Naive thymus-derived CD8-positive, alpha-beta T cell (primary cell): ENCODE results near the gene SLC16A12. TPM values are rescaled to one million over a fixed set of nuclear protein-coding genes. Genes with fewer than 3 reads are reported as not detected.

Experiments used
- ATAC-seq, 2 donors: fragments of 150-1000 bp; cut with Tn5 transposase in 1 of 2; sonication (Bioruptor Pico), chemical (Tn5 transposase) in 1 of 2; 1 replicate in 1 of 2; 2 replicates in 1 of 2; pipeline ENCODE4 v1.10.0; 2021; ENCODE audit warnings: mild to moderate bottlenecking in 2 of 2, moderate library complexity in 2 of 2
- POLR2A ChIA-PET: fragments of 350-600 bp; sonication (Branson Sonifier 250); formaldehyde crosslinking; loops from one replicate; lab custom pipeline; 2021; ENCODE audit warnings: antibody characterized with exemption; lab: Charles Lee
- DNase-seq, 10 donors: peaks; one replicate each; pipeline versions ENCODE4 v3.0.0 to v3.0.0-alpha.2; 2020 to 2022
- H3K27ac Mint-ChIP-seq, 10 donors: one replicate each; pipeline ENCODE4 v1.8.0; 2020 to 2022; ENCODE audit warnings: mild to moderate bottlenecking in 10 of 10, mixed read lengths in 10 of 10, moderate library complexity in 4 of 10, inconsistent platforms in 1 of 10
- H3K27me3 Mint-ChIP-seq, 5 donors: one replicate each; pipeline ENCODE4 v1.8.0; 2021 to 2022; ENCODE audit warnings: mixed read lengths in 5 of 5
- H3K36me3 Mint-ChIP-seq, 3 donors: one replicate each; pipeline ENCODE4 v1.8.0; 2020 to 2022; ENCODE audit warnings: mixed read lengths in 3 of 3, mild to moderate bottlenecking in 2 of 3, inconsistent platforms in 1 of 3
- H3K4me1 Mint-ChIP-seq, 4 donors: one replicate each; pipeline ENCODE4 v1.8.0; 2021 to 2022; ENCODE audit warnings: mixed read lengths in 4 of 4
- H3K4me3 Mint-ChIP-seq, 10 donors: one replicate each; pipeline ENCODE4 v1.8.0; 2020 to 2022; ENCODE audit warnings: mild to moderate bottlenecking in 10 of 10, mixed read lengths in 10 of 10, moderate library complexity in 6 of 10, inconsistent platforms in 1 of 10
- H3K9me3 Mint-ChIP-seq, 9 donors: one replicate each; pipeline ENCODE4 v1.8.0; 2020 to 2022; ENCODE audit warnings: mixed read lengths in 9 of 9, mild to moderate bottlenecking in 3 of 9, inconsistent platforms in 1 of 9, moderate library complexity in 1 of 9
- polyA plus RNA-seq, 3 donors: library from polyadenylated mRNA; unstranded; fragments of 300-500 nt; fragmentation: Illumina TruSeq; gene quantifications; one replicate each; pipeline ENCODE4 v1.2.3, GENCODE V29; 2021
- total RNA-seq, 8 experiments: library from RNA in 2 of 8; stranded (reverse) in 2 of 8; gene quantifications; one replicate each; pipeline ENCODE4 v1.2.3 and lab custom pipeline; 2021 to 2026

The SLC16A12 gene
- total and polyA plus RNA-seq, 5 experiments from 2014 or later = not detected

DNA sequence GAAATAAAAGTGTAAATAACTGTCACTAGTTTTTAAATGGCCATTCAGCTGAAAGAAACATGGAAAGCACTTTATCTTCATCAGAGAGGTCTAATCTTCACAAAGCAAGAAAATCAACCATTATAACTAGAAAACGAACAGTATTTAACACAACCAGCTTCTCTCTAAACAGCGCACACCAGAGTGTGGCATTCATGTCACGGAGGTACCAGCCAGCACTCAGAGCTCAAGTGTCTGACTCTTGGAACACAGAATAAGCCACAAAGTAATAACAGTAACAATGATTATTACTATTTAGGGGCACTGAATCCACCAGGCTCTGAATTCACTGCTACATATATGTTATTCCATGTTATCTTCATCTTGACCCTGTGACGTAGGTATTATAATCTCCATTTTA, 60.9 kb downstream of the SLC16A12 start:
- peaks cover under 1 to 18% (median 3%) of the 10 kb centered on the region in 5 donors for H3K27me3 Mint-ChIP-seq
- peaks cover 0 to 9% (median under 1%) of the 10 kb centered on the region in 4 donors for H3K4me1 Mint-ChIP-seq
- no peak for DNase-seq
- no peaks in the 10 kb centered on the region for H3K36me3 Mint-ChIP-seq
- H3K4me3 Mint-ChIP-seq = no peak overlapping the region
- no peaks in the 10 kb centered on the region for H3K9me3 Mint-ChIP-seq
- no peak for ATAC-seq
- H3K27ac Mint-ChIP-seq = no peak overlapping the region
- POLR2A ChIA-PET = no interaction called here

DNA sequence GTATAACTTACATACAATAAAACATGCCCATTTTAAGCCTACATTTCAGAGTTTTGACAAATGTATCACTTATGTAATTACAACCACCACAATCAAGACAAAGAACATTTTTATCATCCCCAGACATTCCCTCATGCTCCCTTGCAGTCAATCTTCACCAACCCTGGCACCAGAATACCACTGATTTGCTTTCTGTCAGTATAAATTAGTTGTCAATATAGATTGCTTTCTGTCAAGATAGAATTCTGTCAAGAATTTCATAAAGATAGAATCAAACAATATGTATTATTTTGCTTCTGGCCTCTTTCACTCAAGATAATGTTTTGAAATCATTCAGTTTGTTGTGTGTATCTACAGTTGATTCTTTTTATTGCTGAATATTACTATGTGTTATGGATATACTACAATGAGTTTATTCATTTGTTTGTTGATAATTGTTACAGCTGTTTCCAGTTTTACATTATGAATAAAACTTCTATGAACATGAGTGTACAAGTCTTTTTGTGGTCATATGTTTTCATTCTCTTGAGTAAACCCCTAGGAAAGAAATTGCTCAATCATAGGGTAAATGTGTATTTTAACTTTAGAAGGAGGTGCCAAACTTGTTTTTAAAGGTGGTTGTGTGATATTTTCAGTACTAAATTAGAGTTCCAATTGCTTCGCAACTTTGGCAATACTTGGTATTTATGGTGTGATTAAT, 64.1 kb downstream of the SLC16A12 start:
- no peak for ATAC-seq
- Mint-ChIP-seq H3K27me3 (peaks cover 0 to 11% (median 6%) of the 10 kb centered on the region in 5 donors), H3K36me3 (no peaks in the 10 kb centered on the region), H3K9me3 (no peaks in the 10 kb centered on the region), H3K27ac (no peak overlapping the region), H3K4me3 (no peak overlapping the region), H3K4me1 (no peaks in the 10 kb centered on the region)
- POLR2A ChIA-PET = no interaction called here
- DNase-seq = no peak

DNA sequence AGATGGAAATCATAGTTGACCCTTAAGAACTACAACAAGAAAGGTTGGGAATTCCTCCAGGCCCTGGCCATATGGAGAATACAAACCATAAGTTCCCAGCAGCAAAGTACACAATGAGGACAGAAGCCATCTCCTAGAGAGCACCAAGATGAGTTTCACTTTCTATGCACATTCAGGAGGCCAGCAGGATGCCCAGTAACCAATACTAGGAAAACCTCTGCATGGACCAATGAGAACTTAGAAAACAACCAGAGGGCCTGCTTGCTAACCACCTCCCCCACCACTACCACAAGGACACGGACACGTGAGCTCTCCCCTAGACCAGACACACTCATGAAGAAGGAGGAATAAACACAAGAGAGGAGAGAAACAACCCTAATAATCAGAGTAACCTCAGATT, 64.8 kb downstream of the SLC16A12 start:
- Mint-ChIP-seq H3K4me3 (no peak overlapping the region), H3K36me3 (no peaks in the 10 kb centered on the region), H3K27me3 (peaks cover 0 to 11% (median 6%) of the 10 kb centered on the region in 5 donors), H3K27ac (no peak overlapping the region), H3K9me3 (no peaks in the 10 kb centered on the region), H3K4me1 (no peaks in the 10 kb centered on the region)
- ATAC-seq (no peak), DNase-seq (no peak)
- POLR2A ChIA-PET = no interaction called here

DNA sequence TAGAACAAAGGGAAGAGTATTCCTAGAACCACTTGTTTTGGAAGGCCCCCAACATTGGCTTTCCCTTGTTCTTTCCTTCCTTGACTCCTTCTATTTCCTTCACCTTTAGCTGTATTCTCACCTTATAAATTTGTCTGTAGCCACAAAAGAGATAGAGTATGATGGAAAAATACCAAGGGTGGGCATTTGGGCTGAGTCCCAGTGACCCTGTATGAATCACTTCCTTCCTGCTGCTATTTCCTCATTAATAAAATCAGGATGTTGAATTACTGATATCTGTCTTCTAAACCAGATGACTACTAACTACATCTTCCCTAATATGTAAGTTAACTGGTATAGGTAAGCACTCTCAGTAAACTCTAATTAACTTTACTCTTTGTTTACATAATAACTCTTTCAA, 65.9 kb downstream of the SLC16A12 start:
- POLR2A ChIA-PET = no interaction called here
- H3K4me3 Mint-ChIP-seq = no peak overlapping the region

DNA sequence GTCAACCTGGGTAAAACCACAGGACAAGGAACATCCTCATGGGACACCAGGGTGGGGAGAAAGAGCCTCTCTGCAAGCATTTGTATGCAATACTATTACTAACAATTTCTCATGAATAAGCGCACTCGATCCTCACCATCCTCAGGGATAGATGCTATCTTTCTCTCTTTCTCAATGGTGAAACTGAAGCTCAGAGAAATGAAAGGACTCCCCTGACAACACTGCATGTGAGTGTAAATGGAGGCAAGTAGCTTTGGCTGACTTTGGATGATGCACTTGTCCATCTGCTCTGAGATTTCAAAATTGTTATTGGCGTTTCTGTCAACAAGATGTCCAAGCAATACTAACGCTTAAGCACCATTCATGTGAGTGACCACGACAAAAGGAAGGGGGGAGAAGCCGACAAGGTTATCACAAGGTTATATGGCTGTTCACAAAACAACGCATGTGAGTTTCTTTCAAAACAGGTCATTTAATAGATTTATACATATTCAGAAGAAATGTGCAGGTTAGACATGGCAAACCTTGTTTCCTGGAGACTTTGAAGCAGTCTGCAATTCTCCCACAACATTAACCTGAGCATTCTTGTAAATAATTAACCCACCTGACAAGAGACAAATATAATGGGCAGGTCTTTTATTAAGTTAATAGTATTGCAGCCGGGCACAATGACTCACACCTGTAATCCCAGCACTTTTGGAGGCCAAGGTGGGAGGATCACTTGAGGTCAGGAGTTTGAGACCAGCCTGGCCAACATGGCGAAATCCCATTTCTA, 67.0 kb downstream of the SLC16A12 start:
- ATAC-seq (no peak), DNase-seq (no peak)
- peaks cover 0 to 9% (median 3%) of the 10 kb centered on the region in 5 donors for H3K27me3 Mint-ChIP-seq
- H3K4me3 Mint-ChIP-seq = no peak overlapping the region
- no peaks in the 10 kb centered on the region for H3K4me1 Mint-ChIP-seq
- POLR2A ChIA-PET = no interaction called here
- H3K27ac Mint-ChIP-seq = no peak overlapping the region
- no peaks in the 10 kb centered on the region for H3K9me3 Mint-ChIP-seq
- H3K36me3 Mint-ChIP-seq = no peaks in the 10 kb centered on the region

More for the DNA sequence above, 65.9 kb downstream of the SLC16A12 start:
- H3K36me3 Mint-ChIP-seq = no peaks in the 10 kb centered on the region
- H3K4me1 Mint-ChIP-seq = no peaks in the 10 kb centered on the region
- H3K27ac Mint-ChIP-seq = no peak overlapping the region
- no peaks in the 10 kb centered on the region for H3K9me3 Mint-ChIP-seq
- DNase-seq (no peak), ATAC-seq (no peak)
- peaks cover 0 to 11% (median 6%) of the 10 kb centered on the region in 5 donors for H3K27me3 Mint-ChIP-seq

DNA sequence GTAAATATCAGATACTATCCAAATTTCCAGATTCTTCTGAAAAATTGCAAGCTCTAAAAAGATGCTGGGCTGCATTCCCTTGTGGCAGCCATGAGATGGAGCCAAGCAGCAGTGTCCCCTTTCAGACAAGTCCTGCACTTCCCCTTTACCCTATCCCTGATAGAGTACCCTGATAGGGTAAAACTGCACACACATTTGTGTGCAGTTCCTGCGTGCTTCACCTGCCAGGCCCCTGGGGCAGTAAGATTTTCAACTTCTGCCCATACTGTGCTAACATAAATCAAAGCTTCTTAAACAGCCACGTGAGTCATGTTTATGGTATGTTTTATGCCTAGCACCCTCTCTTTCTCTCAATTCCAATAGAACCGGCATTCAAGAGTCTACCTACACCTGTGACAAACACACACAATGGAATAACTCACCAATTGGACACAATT, 68.8 kb downstream of the SLC16A12 start:
- H3K27me3 Mint-ChIP-seq = peaks cover 0 to 11% (median 5%) of the 10 kb centered on the region in 5 donors
- ATAC-seq (peak in 1 of 2 donors; percentile 33), DNase-seq (no peak)
- H3K27ac Mint-ChIP-seq = no peak overlapping the region
- no peaks in the 10 kb centered on the region for H3K9me3 Mint-ChIP-seq
- no peaks in the 10 kb centered on the region for H3K36me3 Mint-ChIP-seq
- POLR2A ChIA-PET = no interaction called here
- H3K4me3 Mint-ChIP-seq = no peak overlapping the region
- no peaks in the 10 kb centered on the region for H3K4me1 Mint-ChIP-seq

DNA sequence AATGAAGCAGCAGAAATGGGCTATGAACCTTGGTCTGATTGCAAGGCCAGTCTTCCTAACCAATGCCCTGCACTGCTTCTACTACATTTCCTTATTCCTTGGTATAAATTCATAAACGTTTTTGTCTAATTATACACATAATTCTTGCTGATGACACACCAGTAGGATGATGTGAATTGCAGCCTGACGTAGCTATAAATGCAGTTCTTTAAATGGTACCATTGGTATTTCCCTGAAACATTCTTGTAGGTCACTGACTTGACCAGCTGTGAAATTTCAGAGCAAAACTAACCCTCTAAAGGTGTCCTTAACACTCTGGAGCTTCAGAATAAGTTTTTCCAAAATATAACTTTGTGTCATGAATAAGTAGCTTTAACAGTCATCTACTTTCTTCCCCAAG, 70.2 kb downstream of the SLC16A12 start:
- Mint-ChIP-seq H3K27ac (no peak overlapping the region), H3K4me1 (no peaks in the 10 kb centered on the region)

DNA sequence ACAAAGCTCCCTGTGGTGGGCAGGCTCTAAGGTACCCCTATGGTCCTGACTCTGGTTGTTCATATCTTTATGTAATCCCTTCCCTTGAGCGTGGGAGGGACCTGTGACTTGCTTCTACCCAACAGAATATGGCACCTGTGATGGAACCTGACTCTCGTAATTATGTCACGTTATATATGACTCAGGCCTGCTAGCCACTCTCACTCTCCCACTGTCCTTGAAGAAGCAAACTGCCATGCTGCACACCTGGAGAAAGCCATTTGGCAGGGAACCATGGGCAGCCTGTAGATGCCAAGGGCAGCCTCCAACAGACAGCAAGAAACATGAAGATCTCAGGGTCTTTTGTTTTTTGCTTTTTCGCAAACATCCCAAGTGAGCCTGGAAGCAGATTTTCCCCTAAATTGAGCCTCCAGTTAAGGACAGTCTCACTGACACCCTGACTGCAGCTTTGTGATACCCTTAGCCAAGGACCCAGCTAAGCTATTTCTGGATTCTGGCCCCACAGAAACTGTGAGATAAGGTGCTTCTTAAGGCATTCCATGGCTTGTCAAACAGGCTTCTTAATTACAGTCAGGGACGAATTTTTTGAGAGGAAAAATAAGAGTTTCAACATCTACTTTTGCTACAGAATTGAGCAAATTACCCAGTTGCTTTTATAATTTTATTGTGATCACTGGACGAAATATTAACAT, 71.4 kb downstream of the SLC16A12 start:
- Mint-ChIP-seq H3K27me3 (peaks cover 6 to 19% (median 12%) of the 10 kb centered on the region in 5 donors), H3K4me1 (no peaks in the 10 kb centered on the region), H3K9me3 (no peaks in the 10 kb centered on the region), H3K27ac (no peak overlapping the region), H3K4me3 (no peak overlapping the region), H3K36me3 (no peaks in the 10 kb centered on the region)
- POLR2A ChIA-PET = no interaction called here
- no peak for ATAC-seq
- DNase-seq = no peak

More for the DNA sequence above, 70.2 kb downstream of the SLC16A12 start:
- POLR2A ChIA-PET = no interaction called here
- Mint-ChIP-seq H3K36me3 (no peaks in the 10 kb centered on the region), H3K4me3 (no peak overlapping the region), H3K27me3 (peaks cover 3 to 18% (median 5%) of the 10 kb centered on the region in 5 donors), H3K9me3 (no peaks in the 10 kb centered on the region)
- DNase-seq (no peak), ATAC-seq (no peak)

DNA sequence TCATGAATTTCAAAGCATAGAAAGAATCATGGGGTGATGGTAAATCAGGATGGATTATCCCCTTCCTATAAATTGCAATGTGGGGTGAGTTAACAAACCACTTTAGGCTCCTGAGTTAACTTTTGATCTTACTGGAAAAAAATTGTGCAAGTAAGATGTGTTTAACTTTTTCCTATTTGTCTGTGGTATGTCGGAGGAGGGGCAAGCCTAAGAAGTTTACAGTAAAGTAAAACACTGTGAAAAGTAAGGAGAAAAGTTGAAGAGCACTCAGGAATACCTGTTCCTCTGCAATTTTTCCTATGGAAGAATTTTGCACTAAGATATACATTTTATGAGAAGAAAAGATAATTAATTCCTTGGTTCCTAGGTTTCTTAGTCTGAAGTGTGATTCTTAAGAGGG, 76.6 kb downstream of the SLC16A12 start:
- DNase-seq (no peak), ATAC-seq (no peak)
- no peak overlapping the region for H3K27ac Mint-ChIP-seq
- H3K4me1 Mint-ChIP-seq = peaks cover 0 to 2% (median 0%) of the 10 kb centered on the region in 4 donors
- H3K36me3 Mint-ChIP-seq = no peaks in the 10 kb centered on the region
- H3K4me3 Mint-ChIP-seq = no peak overlapping the region
- H3K9me3 Mint-ChIP-seq = no peaks in the 10 kb centered on the region
- POLR2A ChIA-PET = no interaction called here
- peaks cover 10 to 20% (median 16%) of the 10 kb centered on the region in 5 donors for H3K27me3 Mint-ChIP-seq

DNA sequence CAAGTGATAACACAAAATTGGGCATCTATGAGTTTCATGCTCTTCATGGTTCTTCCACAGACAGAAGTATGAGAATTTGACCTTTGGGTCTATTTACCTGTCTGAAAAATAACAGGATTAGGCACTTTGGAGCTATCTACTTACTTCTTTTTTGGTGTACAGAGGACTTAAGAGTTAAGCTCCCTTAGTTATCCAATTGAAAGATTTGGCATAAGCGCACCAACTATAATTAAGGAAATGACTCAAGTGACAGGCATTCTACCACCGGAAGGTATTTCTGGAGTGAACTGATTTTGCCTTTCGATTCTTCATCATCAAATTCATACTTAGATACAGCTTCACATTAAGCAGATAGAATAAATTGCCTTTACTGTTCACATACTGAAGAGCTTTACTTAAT, 77.1 kb downstream of the SLC16A12 start:
- Mint-ChIP-seq H3K36me3 (no peaks in the 10 kb centered on the region), H3K4me3 (no peak overlapping the region), H3K4me1 (peaks cover 0 to 2% (median 0%) of the 10 kb centered on the region in 4 donors), H3K9me3 (no peaks in the 10 kb centered on the region), H3K27ac (no peak overlapping the region), H3K27me3 (peaks cover 10 to 22% (median 16%) of the 10 kb centered on the region in 5 donors)
- POLR2A ChIA-PET = no interaction called here
- DNase-seq (no peak), ATAC-seq (no peak)

DNA sequence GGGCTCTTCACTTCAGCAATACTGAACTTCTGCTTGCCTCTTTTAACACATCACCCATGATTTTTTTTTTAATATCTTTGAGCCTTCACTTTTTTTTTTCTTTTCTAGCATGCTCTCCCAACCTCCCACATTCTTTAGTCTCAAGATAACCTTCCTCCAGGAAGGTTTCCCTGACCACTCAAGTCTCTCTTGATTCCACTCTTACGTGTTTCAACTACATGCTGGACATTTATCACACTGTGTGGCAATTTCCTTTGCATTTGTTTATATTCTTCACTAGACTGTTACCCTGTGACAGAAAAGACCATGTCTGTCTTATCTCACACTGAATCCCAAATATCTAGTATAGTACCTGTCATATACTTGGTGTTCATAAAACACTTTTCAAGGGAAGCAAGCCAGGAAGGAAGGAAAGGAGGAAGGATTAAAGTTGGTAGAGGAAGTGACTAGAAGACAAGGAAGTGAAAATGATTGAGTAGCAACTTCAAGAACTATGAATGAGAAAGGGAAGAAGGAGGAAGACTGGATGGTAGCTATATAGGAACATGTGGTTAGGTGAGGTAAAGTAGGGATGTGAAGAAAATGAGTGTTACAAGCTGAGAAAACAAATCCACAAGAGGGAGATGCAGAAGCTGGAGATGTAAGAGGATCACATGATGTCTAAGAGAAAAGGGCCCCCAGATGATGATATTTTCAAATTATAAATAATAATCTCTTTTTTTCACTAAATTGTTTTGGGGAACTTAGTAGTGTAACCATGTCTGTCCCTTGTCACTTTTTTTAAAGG, 80.6 kb downstream of the SLC16A12 start:
- no peak for ATAC-seq
- no peak overlapping the region for H3K4me3 Mint-ChIP-seq
- POLR2A ChIA-PET = no interaction called here
- peak overlapping the region in 1 of 10 donors; percentile 1 for H3K27ac Mint-ChIP-seq
- H3K4me1 Mint-ChIP-seq = peaks cover 0 to 2% (median 0%) of the 10 kb centered on the region in 4 donors
- H3K36me3 Mint-ChIP-seq = no peaks in the 10 kb centered on the region
- peaks cover 5 to 14% (median 12%) of the 10 kb centered on the region in 5 donors for H3K27me3 Mint-ChIP-seq
- DNase-seq = no peak
- H3K9me3 Mint-ChIP-seq = no peaks in the 10 kb centered on the region

DNA sequence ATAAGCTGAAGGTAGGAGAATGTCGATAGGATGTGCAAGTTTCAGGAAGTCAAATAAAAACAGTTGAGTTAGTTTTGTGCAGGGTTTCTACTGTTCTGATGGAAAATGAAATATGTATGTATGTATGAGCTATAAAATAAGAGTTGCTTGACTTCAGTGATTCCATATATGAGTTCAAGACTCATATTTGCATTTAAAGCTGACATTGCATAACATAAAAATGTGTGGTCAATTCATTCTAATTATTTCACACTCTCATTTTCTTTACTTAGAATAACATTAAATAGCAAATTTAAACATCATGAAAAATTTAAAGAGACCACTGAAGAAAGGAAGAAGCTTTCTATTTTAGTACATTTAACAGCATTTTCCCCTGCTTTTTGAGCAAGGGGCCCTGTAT, 83.2 kb downstream of the SLC16A12 start:
- DNase-seq = no peak
- Mint-ChIP-seq H3K27me3 (peaks cover under 1 to 10% (median 8%) of the 10 kb centered on the region in 5 donors), H3K36me3 (no peaks in the 10 kb centered on the region), H3K9me3 (peaks cover 0 to 6% (median 0%) of the 10 kb centered on the region in 9 donors), H3K27ac (no peak overlapping the region), H3K4me3 (no peak overlapping the region), H3K4me1 (peaks cover 0 to 2% (median 0%) of the 10 kb centered on the region in 4 donors)
- POLR2A ChIA-PET = no interaction called here
- no peak for ATAC-seq
